RKO (cell line): ENCODE measurements around the gene KCNMB4.
A peak's percentile ranks its signal among the peaks of the same experiment; 100 is the strongest.
"Not testable (repeated sequence)": the region's sequence is repeated elsewhere in the genome, so short reads cannot be mapped to it uniquely, and the experiment has no call there.

Source experiments
- DNase-seq: peaks from one replicate; pipeline ENCODE4 v3.0.0-alpha.2; 2016; ENCODE audit warnings: low spot score

The KCNMB4 gene

GRCh38 chr12:70372881-70373280 is 6.8 kb downstream of the KCNMB4 start:
- no peak for DNase-seq

- no peak for DNase-seq
These were observed 13.8 kb downstream of the KCNMB4 start for GRCh38 chr12:70379846-70380245.

- DNase-seq, result no peak
These were observed 17.4 kb downstream of the KCNMB4 start for GRCh38 chr12:70383484-70383883.

GRCh38 chr12:70383886-70384285 is 17.8 kb downstream of the KCNMB4 start:
- no peak for DNase-seq

- DNase-seq, result no peak
These were observed 20.7 kb downstream of the KCNMB4 start for GRCh38 chr12:70386771-70387170.

GRCh38 chr12:70389678-70390077 is 23.6 kb downstream of the KCNMB4 start:
- DNase-seq, result no peak

- DNase-seq, result not testable (repeated sequence)
These were observed 26.5 kb downstream of the KCNMB4 start for GRCh38 chr12:70392631-70393030.

GRCh38 chr12:70393787-70394499 is 27.9 kb downstream of the KCNMB4 start:
- DNase-seq, result no peak

- DNase-seq, result no peak
These were observed 31.9 kb downstream of the KCNMB4 start for GRCh38 chr12:70398002-70398401.

- no peak for DNase-seq
These were observed 32.8 kb downstream of the KCNMB4 start for GRCh38 chr12:70398862-70399261.

GRCh38 chr12:70399311-70399710 is 33.2 kb downstream of the KCNMB4 start:
- no peak for DNase-seq

- no peak for DNase-seq
These were observed 34.0 kb downstream of the KCNMB4 start for GRCh38 chr12:70400124-70400523.

GRCh38 chr12:70402597-70402996 is 36.5 kb downstream of the KCNMB4 start:
- DNase-seq, result peak; percentile 40

GRCh38 chr12:70403826-70404225 is 37.7 kb downstream of the KCNMB4 start:
- DNase-seq, result no peak

GRCh38 chr12:70408004-70408790 is 42.1 kb downstream of the KCNMB4 start:
- no peak for DNase-seq

GRCh38 chr12:70415987-70416386 is 49.9 kb downstream of the KCNMB4 start:
- no peak for DNase-seq

GRCh38 chr12:70417121-70417520 is 51.0 kb downstream of the KCNMB4 start:
- DNase-seq, result no peak

- no peak for DNase-seq
These were observed 52.0 kb downstream of the KCNMB4 start for GRCh38 chr12:70418101-70418500.

- DNase-seq, result no peak
These were observed 56.5 kb downstream of the KCNMB4 start for GRCh38 chr12:70422631-70423030.

- DNase-seq, result no peak
These were observed 60.5 kb downstream of the KCNMB4 start for GRCh38 chr12:70426620-70427019.

- no peak for DNase-seq
These were observed 61.5 kb downstream of the KCNMB4 start for GRCh38 chr12:70427611-70428010.

GRCh38 chr12:70430400-70430799 is 64.3 kb downstream of the KCNMB4 start:
- no peak for DNase-seq

- DNase-seq, result no peak
These were observed 70.7 kb downstream of the KCNMB4 start for GRCh38 chr12:70436836-70437235.
